Stimulated activated CD8-positive, alpha-beta memory T cell treated with anti-CD3 and anti-CD28 coated beads, Interleukin-2, amount 100 ng/mL, for 1 hour (primary cell): Measurements from ENCODE around the gene MLX.
"Not testable (repeated sequence)": the region's sequence is repeated elsewhere in the genome, so short reads cannot be mapped to it uniquely, and the experiment has no call there.

Experiments used
- DNase-seq, 2 donors: peaks; one replicate each; pipeline ENCODE4 v3.0.0-alpha.2; 2020; ENCODE audit warnings: low read depth in 2 of 2

Gene MLX

GRCh38 chr17:42555122-42555622 lies 11.7 kb upstream of the MLX start:
- no peak for DNase-seq

- DNase-seq: not testable (repeated sequence)
These were observed 10.8 kb upstream of the MLX start for GRCh38 chr17:42555961-42556617.

- DNase-seq: no peak
These were observed 7.8 kb upstream of the MLX start for GRCh38 chr17:42559075-42559474.

- DNase-seq: no peak
These were observed 6.7 kb upstream of the MLX start for GRCh38 chr17:42560246-42560645.

- peak; percentile 77 to 86 for DNase-seq
These were observed 5.0 kb upstream of the MLX start, which contains the start of gene COASY for GRCh38 chr17:42561897-42562387. Gene COASY, plus strand, starts transcription at chr17:42562148. Its CDS starts 475 bp downstream, at chr17:42562623.

- no peak for DNase-seq
These were observed 4.3 kb upstream of the MLX start for GRCh38 chr17:42562388-42563142.

GRCh38 chr17:42563143-42563509 lies 3.8 kb upstream of the MLX start:
- DNase-seq: no peak

- DNase-seq: no peak
These were observed 3.4 kb upstream of the MLX start for GRCh38 chr17:42563543-42563942.

GRCh38 chr17:42563950-42564349 lies 3.0 kb upstream of the MLX start:
- no peak for DNase-seq

- no peak for DNase-seq
These were observed 1.9 kb upstream of the MLX start for GRCh38 chr17:42564815-42565522.

GRCh38 chr17:42565523-42566214 lies 1.2 kb upstream of the MLX start:
- DNase-seq: no peak

- DNase-seq: no peak
These were observed 551 bp upstream of the MLX start for GRCh38 chr17:42566215-42566882.

- no peak for DNase-seq
These were observed 1.6 kb downstream of the MLX start for GRCh38 chr17:42568341-42569111.

GRCh38 chr17:42571435-42572225 lies 4.7 kb downstream of the MLX start:
- DNase-seq: no peak

GRCh38 chr17:42573095-42573494 lies 6.2 kb downstream of the MLX start:
- no peak for DNase-seq

GRCh38 chr17:42574463-42574862 lies 7.6 kb downstream of the MLX start:
- DNase-seq: no peak

GRCh38 chr17:42577140-42577531 lies 10.2 kb downstream of the MLX start:
- DNase-seq: no peak

- peak; percentile 73 to 87 for DNase-seq
These were observed 10.8 kb downstream of the MLX start, which contains the start of gene PSMC3IP for GRCh38 chr17:42577532-42578281. Gene PSMC3IP, minus strand, starts transcription at chr17:42577729. Its CDS starts 43 bp downstream, at chr17:42577686.
